HG03558 (cell line): ENCODE results near the gene CD70.
"Not testable (repeated sequence)": the region's sequence is repeated elsewhere in the genome, so short reads cannot be mapped to it uniquely, and the experiment has no call there.

Source experiments
- ATAC-seq: cut with Tn5 transposase; IDR thresholded peaks from one replicate; pipeline ENCODE4 v1.9.1; 2021; ENCODE audit warnings: moderate number of reproducible peaks; ENCODE audit not compliant: unreplicated experiment; ENCODE audit errors: extremely low read depth

Gene CD70

GRCh38 chr19:6590827-6591319 lies at the start of gene CD70:
TSS of gene CD70 (minus strand) at chr19:6591150. CDS start at chr19:6591002, 148 bp downstream.
- no peak for ATAC-seq

- not testable (repeated sequence) for ATAC-seq
Measured at GRCh38 chr19:6640333-6640732, 49.4 kb upstream of the CD70 start.

DNA sequence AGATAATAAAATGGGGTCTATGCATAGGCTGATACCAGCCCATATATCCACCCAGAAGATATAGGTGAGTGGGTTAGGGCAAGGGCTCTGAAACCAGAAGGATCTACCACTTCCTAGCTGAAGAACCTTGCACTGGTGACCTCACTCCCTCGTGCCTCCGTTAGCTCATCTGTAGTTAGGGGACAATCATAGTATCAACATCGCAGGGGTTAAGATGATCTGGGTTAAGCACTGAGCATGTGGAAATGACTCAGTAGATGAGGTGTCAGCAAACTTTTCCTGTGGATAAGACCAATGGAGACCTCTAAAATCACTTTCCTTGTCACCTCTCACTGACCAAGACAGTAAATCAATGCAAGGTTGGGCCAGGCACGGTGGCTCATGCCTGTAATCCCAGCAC lies 48.5 kb upstream of the CD70 start:
- no peak for ATAC-seq

GRCh38 chr19:6633456-6633813 lies 42.5 kb upstream of the CD70 start:
- not testable (repeated sequence) for ATAC-seq

- not testable (repeated sequence) for ATAC-seq
Measured at GRCh38 chr19:6632747-6633455, 42.0 kb upstream of the CD70 start.

DNA sequence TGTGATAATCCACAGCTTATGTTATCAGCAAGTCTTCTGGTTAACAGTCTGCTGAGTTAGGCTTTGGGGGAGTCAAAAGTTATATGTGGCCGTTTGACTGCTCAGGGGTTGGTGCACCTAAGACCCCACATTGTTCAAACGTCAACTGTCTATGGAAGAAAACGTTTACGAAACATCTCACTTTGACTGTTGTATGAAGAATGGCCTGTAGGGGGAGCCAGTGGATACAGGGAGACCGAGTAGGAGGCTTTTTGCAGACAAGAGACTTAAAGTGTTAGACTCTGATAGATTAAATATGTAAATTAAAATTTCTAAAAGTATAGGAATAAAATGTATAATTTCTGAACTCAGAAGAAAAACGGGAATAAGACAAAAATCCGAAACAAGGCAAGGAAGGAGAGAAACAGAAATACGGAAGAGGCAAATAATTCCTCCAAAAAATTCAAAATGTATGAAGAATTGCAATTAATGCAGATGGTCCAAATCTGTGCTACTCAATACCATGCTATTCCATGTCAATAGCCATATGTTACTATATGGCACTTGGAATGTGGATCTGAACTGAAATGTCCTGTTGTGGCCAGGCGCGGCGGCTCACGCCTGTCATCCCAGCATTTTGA lies 41.2 kb upstream of the CD70 start:
- ATAC-seq = no peak

DNA sequence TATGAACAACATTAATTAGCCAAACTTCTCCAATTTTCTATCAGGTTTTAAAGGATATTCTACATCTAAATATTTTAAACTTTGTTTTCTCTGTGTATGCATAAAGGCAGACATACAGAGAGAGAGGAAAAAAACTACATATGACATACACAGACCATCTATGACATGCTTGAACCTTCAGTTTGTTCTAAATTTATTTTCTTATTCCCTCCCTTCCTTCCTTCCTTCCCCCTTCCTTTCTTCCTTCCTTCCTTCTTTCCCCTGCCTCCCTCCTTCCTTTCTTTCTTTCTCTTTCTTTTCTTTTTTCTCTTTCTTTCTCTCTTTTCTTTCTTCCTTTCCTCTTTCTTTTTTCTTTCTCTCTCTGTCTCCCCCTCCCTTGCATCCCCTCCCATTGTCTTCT lies 35.8 kb upstream of the CD70 start:
- ATAC-seq = no peak

- ATAC-seq = no peak
Measured at GRCh38 chr19:6617374-6617773, 26.4 kb upstream of the CD70 start.

DNA sequence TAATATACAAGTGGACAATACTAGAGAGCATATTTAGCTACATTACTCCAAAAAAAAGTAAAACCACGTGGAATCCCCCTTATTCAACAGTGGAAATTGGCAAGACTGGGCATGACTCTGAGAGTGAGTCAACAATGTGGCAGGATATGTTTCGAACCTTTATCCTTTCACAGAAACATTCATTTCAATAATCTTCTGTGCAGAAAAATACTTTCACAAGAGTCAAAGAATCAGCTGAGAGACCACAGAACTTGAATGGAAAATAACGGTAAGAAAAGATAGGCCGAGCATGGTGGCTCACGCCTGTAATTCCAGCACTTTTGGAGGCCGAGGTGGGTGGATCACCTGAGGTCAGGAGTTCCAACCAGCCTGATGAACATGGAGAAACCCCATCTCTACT lies 25.1 kb upstream of the CD70 start:
- ATAC-seq = peak; percentile 48

- ATAC-seq = no peak
Measured at GRCh38 chr19:6613711-6614110, 22.8 kb upstream of the CD70 start.

DNA sequence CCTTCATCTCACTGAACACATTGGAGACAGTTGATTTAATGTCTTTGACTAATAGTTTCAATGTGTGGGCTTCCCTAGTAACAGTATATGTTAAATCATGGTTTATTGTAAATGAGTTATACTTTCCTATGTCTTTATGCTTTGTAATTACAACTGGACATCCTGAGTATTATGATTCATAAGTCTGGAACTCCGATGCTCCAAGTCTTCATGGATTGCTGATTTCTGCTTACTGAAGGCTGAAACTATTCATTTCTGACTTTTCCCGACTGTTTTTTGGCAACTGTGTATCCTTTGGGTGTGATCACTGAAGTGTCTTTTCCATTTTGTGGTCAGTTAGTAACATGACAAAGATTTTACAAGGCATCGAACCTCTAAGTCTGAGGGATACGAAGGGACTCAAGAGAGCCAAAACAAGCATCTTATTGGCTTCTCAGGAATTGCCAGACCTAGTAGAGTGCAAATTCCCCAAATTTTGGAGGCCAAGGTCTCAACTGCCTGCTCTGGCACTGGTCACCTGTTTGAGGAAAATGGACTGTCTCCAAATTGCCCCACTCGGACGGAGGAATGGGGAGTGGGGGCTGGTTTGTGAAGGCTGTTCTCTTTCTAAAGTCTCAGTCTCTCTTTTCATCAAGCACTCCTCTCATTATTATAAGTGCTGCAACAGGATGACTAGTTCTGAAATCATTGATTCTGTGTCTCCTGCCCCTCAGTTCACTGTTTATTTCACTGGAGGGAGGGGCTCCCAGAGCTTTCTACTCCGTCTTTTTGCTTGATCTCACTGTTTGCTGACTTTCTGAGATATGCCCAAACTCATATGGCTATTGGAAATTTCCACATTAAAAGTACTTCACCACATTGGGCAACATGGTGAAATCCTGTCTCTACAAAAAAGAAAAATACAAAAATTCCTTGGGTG lies 20.2 kb upstream of the CD70 start:
- no peak for ATAC-seq

GRCh38 chr19:6608940-6609339 lies 18.0 kb upstream of the CD70 start:
- no peak for ATAC-seq

DNA sequence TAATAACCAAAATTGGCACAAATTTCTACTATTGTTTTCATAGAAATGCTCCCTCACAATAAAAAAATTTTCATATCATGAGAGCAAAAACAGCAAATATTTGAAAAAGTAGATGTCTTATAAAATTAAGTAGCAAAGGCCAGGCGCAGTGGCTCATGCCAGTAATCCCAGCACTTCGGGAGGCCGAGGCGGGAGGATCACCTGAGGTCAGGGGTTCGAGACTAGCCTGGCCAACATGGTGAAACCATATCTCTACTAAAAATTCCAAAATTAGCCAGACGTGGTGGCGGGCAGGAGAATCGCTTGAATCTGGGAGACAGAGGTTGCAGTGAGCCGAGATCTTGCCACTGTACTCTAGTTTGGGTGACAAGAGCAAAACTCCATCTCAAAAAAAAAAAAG lies 17.2 kb upstream of the CD70 start:
- ATAC-seq = not testable (repeated sequence)

GRCh38 chr19:6606276-6607070 lies 15.5 kb upstream of the CD70 start:
- ATAC-seq = not testable (repeated sequence)

- no peak for ATAC-seq
Measured at GRCh38 chr19:6604906-6605305, 14.0 kb upstream of the CD70 start.

- no peak for ATAC-seq
Measured at GRCh38 chr19:6602729-6603114, 11.8 kb upstream of the CD70 start.

DNA sequence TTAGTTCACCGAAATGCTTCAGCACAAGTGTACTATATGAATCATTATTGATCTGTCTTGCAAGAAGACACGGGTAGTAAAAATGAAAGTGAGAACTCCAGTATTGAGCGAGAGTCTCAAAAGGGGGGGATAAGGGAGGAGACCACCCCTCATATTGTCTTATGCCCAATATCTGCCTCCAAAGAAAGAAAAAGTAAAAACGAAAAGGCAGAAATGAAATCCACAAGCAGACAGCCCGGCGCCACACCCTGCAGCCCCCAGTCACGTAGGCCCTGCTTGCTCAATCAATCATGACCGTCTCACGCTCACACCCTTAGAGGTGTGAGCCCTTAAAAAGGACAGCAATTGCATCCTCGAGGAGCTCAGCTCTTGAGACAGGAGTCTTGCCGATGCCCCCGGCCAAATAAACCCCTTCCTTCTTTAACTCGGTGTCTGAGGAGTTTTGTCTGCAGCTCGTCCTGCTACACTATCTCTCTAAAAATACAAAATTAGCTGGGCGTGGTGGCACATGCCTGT lies 10.6 kb upstream of the CD70 start:
- peak; percentile 44 for ATAC-seq

DNA sequence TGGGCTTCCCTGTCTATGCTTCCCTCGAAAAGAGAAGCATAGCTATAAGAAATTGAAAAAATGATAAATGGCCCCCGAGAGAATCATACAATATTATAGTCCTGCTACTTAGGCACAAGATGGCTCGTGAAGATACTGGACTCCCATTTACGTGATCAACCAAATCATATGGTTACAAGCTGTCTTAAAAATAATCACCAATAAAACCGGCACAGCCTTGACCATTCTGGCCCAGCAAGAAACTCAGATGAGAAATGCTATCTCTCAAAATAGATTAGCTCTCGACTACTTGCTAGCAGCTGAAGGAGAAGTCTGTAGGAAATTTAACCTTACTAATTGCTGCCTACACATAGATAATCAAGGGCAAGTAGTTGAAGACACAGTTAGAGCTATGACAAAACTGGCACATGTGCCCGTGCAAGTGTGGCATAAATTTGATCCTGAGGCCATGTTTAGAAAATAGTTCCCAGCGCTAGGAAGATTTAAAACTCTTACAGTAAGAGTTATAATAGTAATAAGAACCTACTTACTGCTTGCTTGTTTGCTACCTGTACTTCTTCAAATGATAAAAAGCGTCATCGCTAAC lies 10.1 kb upstream of the CD70 start:
- ATAC-seq = not testable (repeated sequence)

DNA sequence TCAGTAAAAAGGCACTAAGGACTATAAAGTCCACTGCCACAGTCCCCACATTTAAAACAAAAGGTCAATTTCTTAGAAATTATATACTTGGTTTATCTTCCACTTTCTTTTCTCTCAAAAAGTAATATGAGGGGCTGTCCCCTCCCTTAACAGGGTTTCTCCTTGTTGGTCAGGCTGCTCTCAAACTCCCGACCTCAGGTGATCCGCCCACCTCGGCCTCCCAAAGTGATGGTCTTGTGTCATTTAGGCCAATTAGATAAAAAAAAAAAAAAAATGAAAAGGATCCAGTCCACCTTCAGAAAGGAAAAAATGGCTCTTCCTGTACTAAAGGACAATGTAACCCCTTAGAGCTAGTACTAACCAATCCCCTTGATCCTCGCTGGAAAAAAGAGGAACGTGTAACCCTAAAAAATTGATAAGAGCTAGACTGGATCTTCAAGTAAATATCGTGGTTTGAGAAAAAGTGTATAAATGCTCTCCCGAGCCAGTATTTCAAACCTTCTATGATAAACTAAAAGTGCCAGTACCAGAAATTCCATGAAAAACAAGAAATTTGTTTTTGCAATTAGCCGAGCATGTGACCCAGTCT lies 9.0 kb upstream of the CD70 start:
- no peak for ATAC-seq
